Measurements from ENCODE around the gene COPS4. TPM values are rescaled to one million over a fixed set of nuclear protein-coding genes. Genes with fewer than 3 reads are reported as not detected.
"Not testable (repeated sequence)": the region's sequence is repeated elsewhere in the genome, so short reads cannot be mapped to it uniquely, and the experiment has no call there.

COPS4 gene
- total RNA-seq, 1 experiment from 2014 or later = 36.6 TPM

DNA sequence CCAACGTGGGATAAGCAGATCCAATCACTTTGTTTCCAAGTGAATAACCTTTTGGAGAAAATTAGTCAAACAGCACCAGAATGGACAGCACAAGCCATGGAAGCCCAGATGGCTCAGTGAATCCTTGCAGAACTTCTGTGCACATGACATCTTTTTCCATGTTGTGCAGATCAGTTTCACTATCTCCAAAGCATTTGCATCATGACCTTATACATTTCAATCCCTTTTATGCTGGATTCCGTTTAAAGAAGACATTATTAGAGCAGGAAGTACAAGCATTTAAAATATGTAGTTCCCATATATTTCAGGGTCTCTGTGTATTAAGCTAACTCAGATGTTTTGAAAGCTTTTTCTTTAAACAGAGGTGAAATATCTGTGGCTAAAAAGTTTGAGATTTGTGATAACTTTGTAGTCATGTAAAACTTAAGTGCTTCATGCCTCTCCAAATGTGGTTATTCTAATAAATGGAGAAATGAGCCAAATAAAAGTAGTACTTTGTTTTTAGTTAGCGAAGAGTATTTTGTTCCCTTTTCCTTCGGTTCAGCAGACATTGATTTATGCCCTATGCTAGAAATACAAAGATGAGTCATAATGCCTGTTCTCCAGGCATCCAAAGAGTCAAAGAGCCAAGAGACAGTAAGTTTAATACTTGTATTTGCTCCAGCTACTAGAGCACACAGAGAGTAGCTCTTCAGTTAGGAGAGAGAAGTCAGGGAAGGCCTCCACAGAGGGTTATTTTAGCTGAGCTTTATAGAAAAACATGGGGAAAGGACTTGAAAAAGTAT, 40.5 kb downstream of the COPS4 start:
- Mint-ChIP-seq H3K36me3 (ENCODE audit: insufficient read depth, unreplicated experiment) (peaks cover 37% of the 10 kb centered on the region), H3K4me1 (ENCODE audit: insufficient read depth, unreplicated experiment) (peaks cover 19% of the 10 kb centered on the region), H3K27ac (ENCODE audit: low read depth, unreplicated experiment) (peak overlapping the region; percentile 14), H3K27me3 (ENCODE audit: insufficient read depth, unreplicated experiment) (no peaks in the 10 kb centered on the region), H3K9me3 (ENCODE audit: unreplicated experiment) (no peaks in the 10 kb centered on the region), H3K4me3 (ENCODE audit: unreplicated experiment) (no peak overlapping the region)
- TF ChIP-seq, protein P1, sequence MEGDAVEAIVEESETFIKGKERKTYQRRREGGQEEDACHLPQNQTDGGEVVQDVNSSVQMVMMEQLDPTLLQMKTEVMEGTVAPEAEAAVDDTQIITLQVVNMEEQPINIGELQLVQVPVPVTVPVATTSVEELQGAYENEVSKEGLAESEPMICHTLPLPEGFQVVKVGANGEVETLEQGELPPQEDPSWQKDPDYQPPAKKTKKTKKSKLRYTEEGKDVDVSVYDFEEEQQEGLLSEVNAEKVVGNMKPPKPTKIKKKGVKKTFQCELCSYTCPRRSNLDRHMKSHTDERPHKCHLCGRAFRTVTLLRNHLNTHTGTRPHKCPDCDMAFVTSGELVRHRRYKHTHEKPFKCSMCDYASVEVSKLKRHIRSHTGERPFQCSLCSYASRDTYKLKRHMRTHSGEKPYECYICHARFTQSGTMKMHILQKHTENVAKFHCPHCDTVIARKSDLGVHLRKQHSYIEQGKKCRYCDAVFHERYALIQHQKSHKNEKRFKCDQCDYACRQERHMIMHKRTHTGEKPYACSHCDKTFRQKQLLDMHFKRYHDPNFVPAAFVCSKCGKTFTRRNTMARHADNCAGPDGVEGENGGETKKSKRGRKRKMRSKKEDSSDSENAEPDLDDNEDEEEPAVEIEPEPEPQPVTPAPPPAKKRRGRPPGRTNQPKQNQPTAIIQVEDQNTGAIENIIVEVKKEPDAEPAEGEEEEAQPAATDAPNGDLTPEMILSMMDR (IDR thresholded peaks at IDR 0.05; ENCODE audit: unreplicated experiment) = no peak
- intact Hi-C loops (cut with micrococcal nuclease) = no loop called here
- CTCF ChIA-PET = interaction anchor here (0.7 to 6.5 kb wide), 19 partner anchors 22 to 207 kb away, joined by 3 to 85 read pairs (median 5); partner anchors contain the start of gene COQ2
- POLR2A ChIA-PET = interaction anchor here (0.6 to 1.9 kb wide), 8 partner anchors 9 to 206 kb away, joined by 3 to 7 read pairs (median 4); no protein-coding TSS in a partner anchor
- DNase-seq (ENCODE audit: unreplicated experiment) = peak; percentile 29
- BruUV-seq (replicated peaks) = TSS peak; percentile 43

DNA sequence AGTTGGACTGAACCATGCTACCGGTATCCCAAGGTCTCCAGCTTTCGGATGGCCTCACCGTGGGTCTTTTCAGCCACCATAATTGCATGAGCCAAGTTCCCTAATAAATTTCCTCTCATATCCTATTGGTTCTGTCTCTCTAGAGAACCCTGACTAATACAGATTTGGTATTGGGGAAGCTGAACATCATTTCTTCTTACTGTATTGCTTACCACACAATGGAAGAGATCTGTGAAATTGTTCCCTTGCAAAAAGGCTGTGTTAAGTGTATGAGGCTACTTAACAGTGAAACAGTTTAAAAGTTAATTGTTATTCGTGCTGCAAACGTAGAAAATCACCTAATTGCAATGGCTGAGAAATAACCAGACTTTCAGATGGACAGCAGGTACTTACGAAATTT, 45.6 kb downstream of the COPS4 start:
- H3K27ac Mint-ChIP-seq (ENCODE audit: low read depth, unreplicated experiment) = no peak overlapping the region
- POLR2A ChIA-PET = interaction anchor here (1.0 kb wide), 1 partner anchor 45 kb away, joined by 4 read pairs; the partner anchor contains the start of gene COPS4
- peaks cover 25% of the 10 kb centered on the region for H3K36me3 Mint-ChIP-seq (ENCODE audit: insufficient read depth, unreplicated experiment)
- H3K27me3 Mint-ChIP-seq (ENCODE audit: insufficient read depth, unreplicated experiment) = no peaks in the 10 kb centered on the region
- DNase-seq (ENCODE audit: unreplicated experiment) = no peak
- CTCF ChIA-PET = interaction anchor here (1.6 kb wide), 1 partner anchor 201 kb away, joined by 5 read pairs; no protein-coding TSS in a partner anchor
- BruUV-seq (replicated peaks) = no TSS peak
- H3K9me3 Mint-ChIP-seq (ENCODE audit: unreplicated experiment) = no peaks in the 10 kb centered on the region
- intact Hi-C loops (cut with micrococcal nuclease) = no loop called here
- peaks cover 7% of the 10 kb centered on the region for H3K4me1 Mint-ChIP-seq (ENCODE audit: insufficient read depth, unreplicated experiment)
- no peak overlapping the region for H3K4me3 Mint-ChIP-seq (ENCODE audit: unreplicated experiment)
- TF ChIP-seq, protein P1 (IDR thresholded peaks at IDR 0.05; ENCODE audit: unreplicated experiment) = no peak

DNA sequence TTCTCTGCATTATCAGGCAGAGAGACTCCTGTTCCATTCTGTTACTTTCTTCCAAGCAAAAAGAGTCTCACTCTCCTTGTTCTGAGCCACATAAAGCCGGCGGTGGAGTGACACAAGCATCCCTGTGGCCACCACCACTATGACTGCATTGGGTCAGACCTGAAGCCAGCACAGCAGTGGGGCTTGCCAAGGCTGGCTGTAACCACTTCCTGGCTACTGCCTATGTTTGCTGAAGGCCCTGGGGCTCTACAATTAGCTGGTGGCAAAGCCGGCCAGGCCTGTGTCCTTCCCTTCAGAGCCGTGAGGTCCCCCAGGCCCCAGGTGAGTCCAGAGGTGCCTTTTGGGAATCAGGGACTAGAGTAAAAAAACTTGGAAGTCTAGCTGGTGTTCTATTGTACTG, 47.8 kb downstream of the COPS4 start:
- ChIA-PET POLR2A (no interaction called here), CTCF (interaction anchor here (0.5 to 1.4 kb wide), 2 partner anchors 8 to 178 kb away, joined by 3 to 4 read pairs; no protein-coding TSS in a partner anchor)
- Mint-ChIP-seq H3K27me3 (ENCODE audit: insufficient read depth, unreplicated experiment) (no peaks in the 10 kb centered on the region), H3K27ac (ENCODE audit: low read depth, unreplicated experiment) (no peak overlapping the region), H3K9me3 (ENCODE audit: unreplicated experiment) (no peaks in the 10 kb centered on the region), H3K36me3 (ENCODE audit: insufficient read depth, unreplicated experiment) (peaks cover 10% of the 10 kb centered on the region), H3K4me1 (ENCODE audit: insufficient read depth, unreplicated experiment) (no peaks in the 10 kb centered on the region), H3K4me3 (ENCODE audit: unreplicated experiment) (no peak overlapping the region)
- no TSS peak for BruUV-seq (replicated peaks)
- DNase-seq (ENCODE audit: unreplicated experiment) = peak; percentile 25
- intact Hi-C loops (cut with micrococcal nuclease) = no loop called here
- TF ChIP-seq, protein P1 (IDR thresholded peaks at IDR 0.05; ENCODE audit: unreplicated experiment) = no peak

DNA sequence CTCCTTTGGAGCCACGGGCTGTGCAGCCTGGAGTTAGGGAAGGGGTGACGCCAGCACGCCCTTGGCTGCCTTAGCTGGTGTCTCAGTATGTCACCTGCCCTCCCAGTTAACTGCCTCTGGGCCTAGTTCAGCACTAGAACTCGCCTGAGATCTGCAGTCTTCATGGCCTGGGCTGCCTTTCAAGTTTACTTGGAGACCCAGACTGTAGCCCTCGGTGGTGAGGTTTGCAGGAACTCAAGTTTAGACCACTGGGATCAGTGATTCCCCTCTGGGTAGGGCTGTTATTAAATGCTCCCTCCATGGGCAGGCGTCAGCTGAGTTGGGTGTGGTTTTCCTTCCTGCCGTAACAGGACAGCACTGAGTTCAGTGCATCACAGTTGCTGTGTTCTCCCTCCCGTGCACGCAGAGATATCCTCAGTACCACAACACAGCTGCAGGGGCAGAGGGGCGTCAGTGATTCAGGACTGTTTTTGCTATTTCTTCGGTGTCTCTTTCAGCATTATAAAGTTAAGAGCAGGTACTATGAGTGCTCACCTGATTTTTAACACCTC, 49.0 kb downstream of the COPS4 start:
- intact Hi-C loops (cut with micrococcal nuclease) = no loop called here
- TF ChIP-seq, protein P1 (IDR thresholded peaks at IDR 0.05; ENCODE audit: unreplicated experiment) = no peak
- no peak overlapping the region for H3K27ac Mint-ChIP-seq (ENCODE audit: low read depth, unreplicated experiment)
- H3K4me3 Mint-ChIP-seq (ENCODE audit: unreplicated experiment) = no peak overlapping the region
- ChIA-PET POLR2A (interaction anchor here (0.9 kb wide), 1 partner anchor 30 kb away, joined by 3 read pairs; no protein-coding TSS in a partner anchor), CTCF (interaction anchor here (0.7 to 0.9 kb wide), 2 partner anchors 178 to 1925 kb away, joined by 3 read pairs; no protein-coding TSS in a partner anchor)
- H3K27me3 Mint-ChIP-seq (ENCODE audit: insufficient read depth, unreplicated experiment) = no peaks in the 10 kb centered on the region
- no TSS peak for BruUV-seq (replicated peaks)
- H3K36me3 Mint-ChIP-seq (ENCODE audit: insufficient read depth, unreplicated experiment) = peaks cover 5% of the 10 kb centered on the region
- no peak for DNase-seq (ENCODE audit: unreplicated experiment)
- H3K9me3 Mint-ChIP-seq (ENCODE audit: unreplicated experiment) = no peaks in the 10 kb centered on the region
- H3K4me1 Mint-ChIP-seq (ENCODE audit: insufficient read depth, unreplicated experiment) = no peaks in the 10 kb centered on the region

DNA sequence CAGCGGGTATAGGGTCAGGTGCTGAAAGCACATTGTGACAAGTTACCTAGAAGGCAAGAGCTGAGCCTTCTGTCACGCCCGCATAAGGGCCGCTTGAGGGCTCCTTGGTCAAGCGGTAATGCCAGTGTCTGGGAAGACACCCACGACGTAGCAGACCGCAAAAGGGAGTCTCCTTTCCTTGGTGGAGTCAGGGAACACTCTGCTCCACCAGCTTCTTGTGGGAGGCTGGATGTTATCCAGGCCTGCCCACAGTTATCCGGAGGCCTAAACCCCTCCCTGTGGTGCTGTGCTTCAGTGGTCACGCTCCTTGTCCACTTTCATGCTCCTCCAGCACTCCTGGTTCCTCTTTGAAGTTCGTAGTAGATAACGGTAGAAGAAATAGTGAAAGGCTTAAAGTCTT, 50.0 kb downstream of the COPS4 start:
- H3K27ac Mint-ChIP-seq (ENCODE audit: low read depth, unreplicated experiment); intact Hi-C loops (cut with micrococcal nuclease); BruUV-seq (replicated peaks); H3K4me3 Mint-ChIP-seq (ENCODE audit: unreplicated experiment); H3K27me3 Mint-ChIP-seq (ENCODE audit: insufficient read depth, unreplicated experiment); H3K4me1 Mint-ChIP-seq (ENCODE audit: insufficient read depth, unreplicated experiment); H3K9me3 Mint-ChIP-seq (ENCODE audit: unreplicated experiment); H3K36me3 Mint-ChIP-seq (ENCODE audit: insufficient read depth, unreplicated experiment); DNase-seq (ENCODE audit: unreplicated experiment): not testable (repeated sequence)
- CTCF ChIA-PET = interaction anchor here (0.7 to 1.7 kb wide), 4 partner anchors 11 to 1924 kb away, joined by 3 to 4 read pairs (median 3); no protein-coding TSS in a partner anchor
- POLR2A ChIA-PET = interaction anchor here (0.9 kb wide), 1 partner anchor 30 kb away, joined by 3 read pairs; no protein-coding TSS in a partner anchor
